ENCODE data around the gene ARSG. TPM values are rescaled to one million over a fixed set of nuclear protein-coding genes. Genes with fewer than 3 reads are reported as not detected.

The ARSG gene
- total RNA-seq, 2 experiments from 2014 or later: 26.1 to 53.0 TPM

DNA sequence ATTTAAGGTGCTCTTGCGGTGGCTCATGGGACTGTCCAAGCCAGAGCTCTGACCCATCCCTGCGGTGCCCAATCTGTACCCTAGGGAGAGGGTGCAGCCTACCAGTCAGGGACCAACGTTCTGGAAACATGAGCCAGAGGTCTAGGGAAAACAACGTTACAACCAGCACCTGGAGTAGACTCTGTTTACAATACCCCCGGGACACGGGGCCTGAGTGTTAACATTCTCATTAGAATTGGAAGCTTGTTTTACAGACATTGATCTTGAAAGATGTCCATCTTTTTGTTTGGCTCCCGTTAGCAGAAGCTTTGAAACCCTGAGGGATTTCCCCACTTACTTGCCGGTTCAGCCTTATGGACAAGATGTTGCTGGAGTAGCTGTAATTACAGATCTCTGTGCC is 159.1 kb downstream of the ARSG start:
- POLR2A ChIA-PET: interaction anchor here (0.6 to 1.4 kb wide), 6 partner anchors 8 to 186 kb away, joined by 3 to 8 read pairs (median 4); no protein-coding TSS in a partner anchor
- BruUV-seq (replicated peaks): no TSS peak

DNA sequence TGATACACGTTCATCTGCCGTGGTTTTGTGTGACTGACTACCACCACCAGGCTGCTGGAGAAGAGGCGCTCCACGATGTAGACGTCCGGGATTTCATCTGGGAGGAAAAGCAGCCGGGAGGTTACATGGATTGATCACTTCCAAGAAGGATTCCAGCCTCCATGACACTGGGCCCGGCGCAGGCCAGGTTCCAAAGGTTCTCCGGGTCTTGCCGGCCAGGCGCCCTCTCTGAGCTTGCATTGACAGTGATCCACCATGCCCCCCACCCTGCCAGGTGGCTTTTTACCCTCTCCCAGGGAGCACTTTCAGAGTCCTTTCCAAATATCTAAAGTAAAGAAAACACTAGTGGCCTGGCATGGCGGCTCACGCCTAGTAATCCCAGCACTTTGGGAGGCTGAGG is 159.5 kb downstream of the ARSG start:
- BruUV-seq (replicated peaks): no TSS peak
- no peak overlapping the region for H3K27ac ChIP-seq (ENCODE audit: low read depth, low read length, poor library complexity, severe bottlenecking)

More for the DNA sequence above, 159.1 kb downstream of the ARSG start:
- no peaks in the 10 kb centered on the region for H3K79me2 ChIP-seq (ENCODE audit: insufficient read depth, low read depth, low read length)
- H3K4me3 ChIP-seq (ENCODE audit: low read depth, low read length, poor library complexity, severe bottlenecking): no peak overlapping the region
- H3K27ac ChIP-seq (ENCODE audit: low read depth, low read length, poor library complexity, severe bottlenecking): no peak overlapping the region
- H3K4me2 ChIP-seq (ENCODE audit: low read length): no peak overlapping the region
- DNase-seq (ENCODE audit: low spot score): no peak
- H3K36me3 ChIP-seq (ENCODE audit: insufficient read depth, low read length): peaks cover 50% of the 10 kb centered on the region
- no peaks in the 10 kb centered on the region for H3K9me3 ChIP-seq (ENCODE audit: low read length)
- no peak overlapping the region for H2AFZ ChIP-seq (ENCODE audit: low read length)
- intact Hi-C loops (cut with micrococcal nuclease; ENCODE audit: unreplicated experiment): no loop called here
- H3K9me2 ChIP-seq (ENCODE audit: insufficient read depth, low read length): no peaks in the 10 kb centered on the region
- CTCF ChIA-PET (ENCODE audit: unreplicated experiment): no interaction called here
- peaks cover 10% of the 10 kb centered on the region for H3K4me1 ChIP-seq (ENCODE audit: insufficient read depth, low read length, poor library complexity, severe bottlenecking)
- TF ChIP-seq EZH2phosphoT487 (IDR thresholded peaks at IDR 0.05; ENCODE audit: borderline replicate concordance, low read depth, low read length): no peak
- TF ChIP-seq, protein P1, sequence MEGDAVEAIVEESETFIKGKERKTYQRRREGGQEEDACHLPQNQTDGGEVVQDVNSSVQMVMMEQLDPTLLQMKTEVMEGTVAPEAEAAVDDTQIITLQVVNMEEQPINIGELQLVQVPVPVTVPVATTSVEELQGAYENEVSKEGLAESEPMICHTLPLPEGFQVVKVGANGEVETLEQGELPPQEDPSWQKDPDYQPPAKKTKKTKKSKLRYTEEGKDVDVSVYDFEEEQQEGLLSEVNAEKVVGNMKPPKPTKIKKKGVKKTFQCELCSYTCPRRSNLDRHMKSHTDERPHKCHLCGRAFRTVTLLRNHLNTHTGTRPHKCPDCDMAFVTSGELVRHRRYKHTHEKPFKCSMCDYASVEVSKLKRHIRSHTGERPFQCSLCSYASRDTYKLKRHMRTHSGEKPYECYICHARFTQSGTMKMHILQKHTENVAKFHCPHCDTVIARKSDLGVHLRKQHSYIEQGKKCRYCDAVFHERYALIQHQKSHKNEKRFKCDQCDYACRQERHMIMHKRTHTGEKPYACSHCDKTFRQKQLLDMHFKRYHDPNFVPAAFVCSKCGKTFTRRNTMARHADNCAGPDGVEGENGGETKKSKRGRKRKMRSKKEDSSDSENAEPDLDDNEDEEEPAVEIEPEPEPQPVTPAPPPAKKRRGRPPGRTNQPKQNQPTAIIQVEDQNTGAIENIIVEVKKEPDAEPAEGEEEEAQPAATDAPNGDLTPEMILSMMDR (conservative IDR thresholded peaks at IDR 0.05; ENCODE audit: low read length): no peak
- H4K20me1 ChIP-seq (ENCODE audit: insufficient read depth, low read length): no peaks in the 10 kb centered on the region

More for the DNA sequence above, 159.5 kb downstream of the ARSG start:
- H3K9me3 ChIP-seq (ENCODE audit: low read length): no peaks in the 10 kb centered on the region
- no peaks in the 10 kb centered on the region for H3K9me2 ChIP-seq (ENCODE audit: insufficient read depth, low read length)
- POLR2A ChIA-PET: interaction anchor here (0.6 to 1.4 kb wide), 4 partner anchors 9 to 186 kb away, joined by 3 to 8 read pairs (median 4); no protein-coding TSS in a partner anchor
- H2AFZ ChIP-seq (ENCODE audit: low read length): no peak overlapping the region
- peaks cover 14% of the 10 kb centered on the region for H3K4me1 ChIP-seq (ENCODE audit: insufficient read depth, low read length, poor library complexity, severe bottlenecking)
- TF ChIP-seq, protein P1 (conservative IDR thresholded peaks at IDR 0.05; ENCODE audit: low read length): no peak
- no peak for TF ChIP-seq EZH2phosphoT487 (IDR thresholded peaks at IDR 0.05; ENCODE audit: borderline replicate concordance, low read depth, low read length)
- no peak overlapping the region for H3K4me2 ChIP-seq (ENCODE audit: low read length)
- intact Hi-C loops (cut with micrococcal nuclease; ENCODE audit: unreplicated experiment): no loop called here
- DNase-seq (ENCODE audit: low spot score): no peak
- CTCF ChIA-PET (ENCODE audit: unreplicated experiment): no interaction called here
- no peak overlapping the region for H3K4me3 ChIP-seq (ENCODE audit: low read depth, low read length, poor library complexity, severe bottlenecking)
- no peaks in the 10 kb centered on the region for H4K20me1 ChIP-seq (ENCODE audit: insufficient read depth, low read length)
- H3K79me2 ChIP-seq (ENCODE audit: insufficient read depth, low read depth, low read length): no peaks in the 10 kb centered on the region
- H3K36me3 ChIP-seq (ENCODE audit: insufficient read depth, low read length): peaks cover 50% of the 10 kb centered on the region
